Raji (cell line): Measurements from ENCODE around the gene CST3.

Experiments used
- POLR2A ChIP-seq: IDR thresholded peaks from 2 replicates; pipeline ENCODE4 v1.6.1; 2011; ENCODE audit warnings: low read depth, low read length, control low read depth; ENCODE audit not compliant: insufficient read depth

Gene CST3

DNA sequence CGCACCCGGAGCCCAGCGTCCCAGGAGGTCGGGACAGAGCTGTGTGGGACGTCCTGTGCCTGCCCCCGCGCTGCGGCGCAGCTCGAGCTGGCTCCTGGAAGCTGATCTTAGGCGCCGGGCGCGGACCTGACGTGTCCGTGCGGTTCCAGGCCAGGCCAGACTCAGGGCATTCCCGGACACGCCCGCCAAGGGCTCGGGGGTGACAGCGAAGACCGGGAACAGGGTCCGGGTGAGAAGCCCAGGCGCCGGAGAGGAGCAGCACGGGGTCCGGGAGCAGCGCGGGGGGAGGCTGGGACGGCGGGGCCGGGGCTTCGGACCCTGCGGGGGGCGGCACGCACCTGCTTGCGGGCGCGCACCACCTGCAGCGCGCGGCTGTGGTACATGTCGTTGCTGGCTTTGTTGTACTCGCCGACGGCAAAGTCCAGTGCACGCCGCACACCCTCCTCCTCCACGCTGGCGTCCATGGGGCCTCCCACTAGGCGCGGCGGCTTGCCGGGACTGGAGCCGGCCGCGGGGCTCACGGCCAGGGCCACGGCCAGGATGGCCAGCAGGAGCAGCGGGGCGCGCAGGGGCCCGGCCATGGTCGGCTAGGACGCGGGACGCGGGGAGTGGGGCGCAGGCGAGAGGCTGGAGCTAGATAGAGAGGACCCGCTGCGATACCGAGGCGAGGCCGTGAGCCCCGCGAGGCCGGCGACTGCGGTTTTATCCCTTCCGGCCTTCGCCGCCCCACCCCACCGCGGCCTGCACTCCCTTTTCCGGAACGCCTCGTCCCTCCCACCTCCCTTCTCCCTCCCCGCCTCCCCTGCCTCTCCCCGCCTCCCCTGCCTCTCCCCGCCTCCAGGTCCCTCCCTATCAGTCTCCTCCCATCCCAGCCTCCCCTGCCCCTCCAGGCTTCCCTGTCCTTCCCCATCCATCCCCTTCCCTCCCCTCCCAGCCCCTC is at the start of gene CST3:
TSS of gene CST3 (minus strand) at position 674 of the 940 bp plus-strand sequence. CDS start at position 581, 93 bp downstream.
- no peak for TF ChIP-seq POLR2A

DNA sequence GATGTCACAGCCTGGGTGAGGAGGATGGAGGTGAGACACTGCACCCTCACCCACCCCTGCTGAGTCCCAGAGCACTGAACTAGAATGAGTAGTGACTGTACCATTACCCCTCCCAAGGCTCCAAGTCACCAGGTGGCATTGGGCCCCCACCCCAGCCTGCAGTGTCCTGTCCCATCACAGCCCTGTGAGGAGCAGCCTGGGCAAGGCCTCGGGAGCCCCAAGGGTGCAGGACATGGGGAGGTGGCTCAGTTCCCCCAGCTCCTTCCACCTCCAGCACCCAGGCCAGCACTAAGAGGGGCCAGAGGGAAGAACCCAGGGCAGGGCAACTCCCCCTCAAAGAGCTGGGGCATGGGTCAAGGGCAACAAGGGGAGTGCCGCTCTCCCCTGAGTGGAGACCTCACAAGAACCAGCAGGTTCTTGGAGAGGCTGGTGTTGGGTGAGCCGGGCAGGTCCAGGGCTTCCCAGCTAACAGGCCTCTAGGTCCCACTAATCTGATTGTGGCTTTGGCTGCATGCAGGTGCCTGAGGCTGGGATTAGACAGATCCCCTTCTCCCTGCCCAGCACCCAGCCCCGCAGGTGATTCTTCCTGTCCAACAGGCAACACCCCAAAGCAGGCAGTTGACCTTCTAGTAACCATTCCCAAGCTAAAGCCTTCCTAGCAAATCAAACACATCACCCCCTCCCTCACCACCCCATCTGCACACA is 48.4 kb upstream of the CST3 start:
- no peak for TF ChIP-seq POLR2A

DNA sequence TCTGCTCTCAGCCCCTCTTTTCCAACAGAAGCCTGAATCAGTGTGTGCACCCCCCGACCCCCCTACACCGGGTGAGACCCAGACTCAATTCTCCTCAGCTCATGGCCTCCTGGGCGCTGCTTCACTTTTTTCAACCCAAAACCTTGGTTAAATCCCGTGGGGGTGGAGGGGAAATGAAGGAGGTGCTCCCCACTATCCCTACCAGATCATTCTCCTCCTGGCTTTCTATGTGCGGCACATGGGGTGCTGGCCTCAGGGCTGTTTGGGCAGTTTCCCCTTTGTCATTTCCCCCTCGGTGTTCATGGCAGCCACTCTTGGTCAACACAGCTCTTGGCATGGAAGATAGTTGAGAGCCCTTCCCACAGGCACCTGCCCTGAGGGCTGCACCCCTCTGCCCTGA is 46.5 kb upstream of the CST3 start:
- TF ChIP-seq POLR2A: no peak

- TF ChIP-seq POLR2A: no peak
Measured at GRCh38 chr20:23683807-23684206, 46.1 kb upstream of the CST3 start.

- TF ChIP-seq POLR2A: no peak
Measured at GRCh38 chr20:23683281-23683680, 45.5 kb upstream of the CST3 start.

- no peak for TF ChIP-seq POLR2A
Measured at GRCh38 chr20:23680146-23680545, 42.4 kb upstream of the CST3 start.

- no peak for TF ChIP-seq POLR2A
Measured at GRCh38 chr20:23679133-23680092, 41.7 kb upstream of the CST3 start.

DNA sequence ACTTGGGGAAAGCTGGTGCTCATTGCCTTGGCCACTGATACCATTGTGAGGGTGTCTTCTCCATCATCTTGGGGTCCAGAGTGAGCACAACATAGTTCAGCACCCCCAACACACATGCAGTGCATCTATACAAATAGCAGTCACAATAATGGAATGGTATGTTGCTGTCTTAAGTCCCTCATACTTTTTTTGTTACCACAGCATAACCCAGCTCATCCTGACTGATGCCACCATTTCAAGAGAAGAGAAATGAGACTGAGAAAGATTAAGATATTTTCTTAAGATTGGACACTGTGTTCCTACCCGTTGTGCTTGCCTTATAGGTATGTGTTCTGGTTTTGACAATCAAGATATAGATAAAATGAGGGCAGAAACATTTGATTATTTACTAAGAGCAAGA is 35.5 kb upstream of the CST3 start:
- TF ChIP-seq POLR2A: no peak

- TF ChIP-seq POLR2A: no peak
Measured at GRCh38 chr20:23672158-23672557, 34.4 kb upstream of the CST3 start.

DNA sequence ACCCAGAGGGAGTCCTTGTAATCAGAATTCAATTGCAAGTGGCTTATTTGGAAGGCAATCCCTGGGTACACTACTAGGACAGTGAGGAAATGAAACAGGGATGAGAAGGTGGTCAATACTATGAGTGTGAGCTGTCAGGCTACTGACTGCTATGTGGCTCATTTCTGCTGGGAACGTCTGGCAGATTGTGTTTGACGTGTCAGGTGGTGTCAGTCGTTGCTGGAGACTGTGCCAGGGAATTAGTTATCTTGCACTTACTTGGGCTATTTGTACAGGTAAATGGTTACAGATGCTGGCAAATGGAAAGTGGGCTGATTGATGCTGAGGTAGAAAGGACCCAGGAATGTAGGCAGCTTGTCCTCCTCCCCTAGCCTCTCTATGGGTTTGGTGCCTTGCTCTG is 33.7 kb upstream of the CST3 start:
- TF ChIP-seq POLR2A: no peak

DNA sequence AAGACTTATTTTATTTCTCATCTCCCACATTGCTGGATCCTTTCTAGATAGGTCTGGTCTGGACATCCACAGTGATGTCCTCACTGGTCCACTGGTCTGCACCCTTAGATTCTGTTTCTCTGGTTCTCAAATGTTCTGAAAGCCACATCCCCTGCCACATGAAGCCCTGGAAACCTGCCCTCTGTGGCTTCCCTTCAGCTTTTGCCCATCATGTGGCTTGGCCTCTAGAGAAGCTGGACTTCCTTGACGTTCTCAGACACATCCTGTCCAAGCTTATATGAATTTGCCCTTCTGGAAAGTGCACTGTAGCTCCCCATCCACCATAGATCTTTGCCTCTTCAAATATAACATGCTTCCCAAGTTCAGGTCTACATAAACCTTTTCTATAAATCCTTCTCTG is 32.6 kb upstream of the CST3 start:
- TF ChIP-seq POLR2A: no peak

DNA sequence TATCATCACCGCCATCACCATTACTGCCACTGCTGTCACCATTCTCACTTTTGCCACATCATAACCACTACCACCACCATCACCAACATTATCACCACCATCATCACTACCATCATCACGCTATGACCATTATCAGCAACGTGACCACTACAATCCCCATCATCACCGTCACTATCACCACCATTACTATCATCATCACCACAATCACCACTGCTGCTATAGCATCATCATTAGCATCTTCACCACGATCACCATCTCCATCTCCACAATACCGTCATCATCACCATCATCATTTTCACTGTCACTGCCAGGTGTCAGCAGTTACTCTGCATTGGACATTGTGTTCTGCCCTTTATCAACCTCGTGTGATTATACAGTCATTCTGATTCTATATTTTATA is 32.1 kb upstream of the CST3 start:
- TF ChIP-seq POLR2A: no peak

DNA sequence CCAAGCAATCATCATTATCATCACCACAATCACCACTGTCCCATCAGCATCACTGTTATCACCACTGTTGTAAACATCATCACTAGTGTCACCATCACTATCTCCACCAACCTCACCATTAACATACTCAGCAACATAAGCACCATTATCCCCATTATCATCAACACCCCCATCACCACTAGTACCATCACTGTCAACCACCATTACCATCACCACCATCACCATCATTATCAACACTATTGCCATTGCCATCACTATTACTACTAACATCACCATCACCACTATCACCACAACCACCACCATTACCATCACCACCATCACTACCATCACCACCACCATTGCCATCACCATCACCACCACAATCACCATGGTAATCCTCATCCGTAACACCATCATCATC is 31.6 kb upstream of the CST3 start:
- TF ChIP-seq POLR2A: no peak

GRCh38 chr20:23668477-23668951 is 30.8 kb upstream of the CST3 start:
- no peak for TF ChIP-seq POLR2A

- no peak for TF ChIP-seq POLR2A
Measured at GRCh38 chr20:23667666-23668065, 29.9 kb upstream of the CST3 start.
